ENCODE measurements around the gene RGS13.

Gene RGS13, protein sequence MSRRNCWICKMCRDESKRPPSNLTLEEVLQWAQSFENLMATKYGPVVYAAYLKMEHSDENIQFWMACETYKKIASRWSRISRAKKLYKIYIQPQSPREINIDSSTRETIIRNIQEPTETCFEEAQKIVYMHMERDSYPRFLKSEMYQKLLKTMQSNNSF

DNA sequence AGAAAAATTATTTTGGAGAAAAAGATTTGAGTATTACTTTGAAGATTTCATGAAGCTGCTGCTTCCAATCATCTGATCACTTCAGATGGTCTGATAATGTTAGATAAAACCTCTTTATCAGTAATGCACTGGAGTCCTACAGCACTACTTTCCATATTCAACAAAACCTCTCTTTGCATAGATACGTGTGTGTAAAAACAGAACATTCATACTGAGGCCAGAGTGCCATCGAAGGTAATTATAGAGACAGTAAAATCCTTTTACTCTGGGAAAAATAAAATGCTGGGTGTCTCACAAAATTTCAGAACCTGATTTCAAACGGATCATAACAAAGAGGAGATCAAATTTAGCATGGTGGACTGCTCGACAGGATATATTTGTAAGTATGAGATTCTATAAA lies at the start of gene RGS13:
Gene RGS13, plus strand, starts transcription at position 209 of the 400 bp plus-strand sequence. CDS start 8,188 bp downstream, outside the sequence.
- DNase-seq (ENCODE audit: low read depth in 3 of 3, low spot score in 1 of 3): no peak

DNA sequence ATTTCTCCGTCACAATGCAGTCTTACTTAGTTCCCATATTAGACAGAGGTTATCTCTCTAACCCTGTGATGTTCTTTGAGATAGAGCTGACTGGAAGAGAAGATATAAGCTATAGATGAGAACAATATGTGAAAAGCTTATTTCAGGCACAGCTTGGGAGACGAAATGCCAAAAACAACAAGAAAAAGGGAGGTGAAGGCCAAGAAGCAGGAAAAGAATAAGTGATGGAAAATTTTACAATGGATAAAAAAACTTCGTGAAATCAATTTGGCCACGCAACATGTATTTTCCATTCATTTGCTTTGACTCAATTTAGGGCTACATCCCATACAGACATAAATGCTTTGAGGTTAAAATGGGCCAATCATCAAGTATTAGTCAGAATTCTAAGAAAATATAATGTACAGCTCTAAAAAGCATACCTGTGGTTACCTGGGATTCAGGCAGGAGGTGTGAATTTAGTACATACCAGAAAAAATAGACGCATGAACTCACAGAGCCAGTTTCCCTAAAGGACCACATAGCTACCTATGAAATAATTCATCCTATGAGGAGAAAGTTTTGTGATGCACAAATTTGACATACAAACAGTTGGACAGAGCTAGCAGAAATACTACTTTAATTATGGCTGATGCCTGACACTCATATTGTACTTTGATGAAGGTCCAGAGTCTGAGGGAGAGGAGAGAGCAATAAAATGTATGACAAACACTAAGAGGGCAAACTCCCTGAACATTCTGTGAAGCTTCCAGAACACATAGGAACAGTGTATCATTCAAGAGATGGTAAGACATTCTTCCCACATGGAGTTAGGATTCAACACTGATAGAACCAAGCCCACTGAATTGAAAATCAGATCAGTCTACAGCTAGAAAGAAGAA lies 48.3 kb upstream of the RGS13 start:
- DNase-seq (ENCODE audit: low read depth in 3 of 3, low spot score in 1 of 3): no peak

DNA sequence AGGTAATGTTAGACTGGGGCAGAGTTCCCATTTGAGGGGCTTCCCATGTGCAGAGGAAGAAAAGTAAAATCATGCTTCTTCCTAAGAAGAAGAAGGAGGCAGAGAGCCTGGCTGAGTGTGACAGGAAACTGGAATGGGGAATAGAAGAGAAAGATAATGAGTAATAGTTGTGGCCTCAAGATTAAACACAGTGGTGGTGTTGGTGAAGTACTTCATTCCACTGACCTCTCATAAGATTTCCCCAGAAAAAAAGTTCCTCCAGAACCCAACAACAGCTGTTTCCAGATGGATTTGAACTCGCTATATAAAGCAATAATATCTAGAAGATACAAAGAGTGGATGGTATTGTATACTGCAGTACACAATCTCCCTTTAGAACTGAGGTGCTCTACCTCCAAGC lies 47.4 kb upstream of the RGS13 start:
- DNase-seq (ENCODE audit: low read depth in 3 of 3, low spot score in 1 of 3): no peak

DNA sequence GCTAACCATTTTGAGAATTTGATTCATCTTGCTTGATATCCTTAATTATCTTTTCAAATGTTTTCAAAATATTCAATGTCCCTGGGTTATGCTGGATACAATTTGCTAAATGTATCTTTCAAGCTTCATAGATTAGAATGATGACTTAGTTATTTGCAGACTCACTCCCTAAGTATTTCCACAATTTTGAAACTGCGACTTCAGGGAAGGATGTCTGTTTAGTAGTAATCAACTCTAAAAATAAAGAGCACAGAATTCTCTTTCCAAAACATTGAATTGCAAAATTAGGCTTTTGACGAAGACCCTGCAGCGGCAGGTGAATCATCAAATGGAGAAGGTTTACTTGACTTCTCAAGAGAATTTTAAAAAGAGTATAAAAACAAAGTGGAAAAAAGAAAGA lies 46.1 kb upstream of the RGS13 start:
- no peak for DNase-seq (ENCODE audit: low read depth in 3 of 3, low spot score in 1 of 3)

DNA sequence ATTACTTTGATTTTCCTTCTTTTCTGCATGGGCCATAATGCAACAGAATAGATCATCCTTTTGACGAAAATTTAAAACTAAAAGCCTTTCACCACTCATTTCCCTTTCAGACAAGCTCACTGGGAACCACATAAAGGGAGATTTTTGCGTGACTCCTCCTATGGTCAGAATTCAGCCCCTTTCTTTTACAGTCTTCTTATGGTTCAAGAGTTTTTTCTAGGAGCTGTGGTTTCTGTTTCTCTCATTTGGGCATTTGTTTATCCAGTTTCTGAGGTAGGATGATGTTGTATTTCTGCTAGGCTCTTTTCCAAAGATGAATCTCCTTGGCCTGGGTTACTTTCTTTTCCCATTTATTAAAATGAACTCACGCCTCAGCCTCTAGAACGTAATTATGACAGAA lies 43.4 kb upstream of the RGS13 start:
- no peak for DNase-seq (ENCODE audit: low read depth in 3 of 3, low spot score in 1 of 3)

DNA sequence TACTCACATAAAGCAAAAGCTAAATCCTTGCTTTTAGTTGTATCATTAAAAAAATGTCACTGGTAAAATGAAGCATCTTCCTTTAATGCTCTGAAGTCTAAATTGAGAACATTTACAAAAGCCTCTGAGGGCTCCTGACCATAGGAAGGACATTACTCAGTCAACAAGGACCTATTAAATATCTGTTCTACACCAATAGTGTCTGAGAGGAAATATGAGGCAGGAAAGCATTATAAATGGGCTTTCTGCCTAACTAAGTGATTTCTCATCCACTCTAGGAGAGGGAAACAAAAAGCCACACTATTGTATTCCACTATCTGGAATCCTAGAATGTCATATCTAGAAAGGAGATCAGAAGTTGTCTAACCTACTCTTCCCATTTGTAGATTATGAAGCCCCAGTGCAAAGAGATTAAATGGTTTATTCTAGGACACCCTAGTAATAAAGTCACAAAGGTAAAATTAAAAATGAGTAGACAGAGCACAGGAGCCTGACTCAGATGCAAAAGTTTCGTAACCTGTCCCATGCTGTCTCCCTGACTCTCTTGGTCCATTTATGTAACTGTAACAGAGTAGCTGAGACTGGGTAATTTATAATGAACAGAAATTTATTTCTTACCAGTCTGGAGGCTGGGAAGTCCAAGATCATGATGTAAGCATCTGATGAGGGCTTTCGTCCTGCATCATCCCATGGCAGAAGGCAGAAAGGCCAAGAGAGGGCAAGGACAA lies 42.8 kb upstream of the RGS13 start:
- DNase-seq (ENCODE audit: low read depth in 3 of 3, low spot score in 1 of 3): no peak

DNA sequence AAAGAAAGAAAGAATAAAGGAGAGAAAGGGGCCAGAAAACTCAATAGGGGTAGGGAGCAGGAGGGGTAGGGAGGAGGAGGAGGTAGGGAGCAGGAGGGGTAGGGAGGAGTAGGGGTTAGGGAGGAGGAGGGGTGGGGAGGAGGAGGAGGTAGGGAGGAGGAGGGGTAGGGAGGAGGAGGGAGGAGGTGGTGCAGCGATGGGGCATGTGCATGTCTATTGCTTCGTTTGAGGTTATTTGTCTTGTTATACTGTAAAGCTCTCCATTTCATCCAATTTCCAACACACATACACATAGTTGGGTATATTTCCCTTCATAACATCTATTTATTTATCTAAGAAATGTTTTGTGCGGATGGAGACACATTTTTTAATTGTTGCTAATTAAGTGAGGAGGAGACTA lies 40.6 kb upstream of the RGS13 start:
- DNase-seq (ENCODE audit: low read depth in 3 of 3, low spot score in 1 of 3): no peak

DNA sequence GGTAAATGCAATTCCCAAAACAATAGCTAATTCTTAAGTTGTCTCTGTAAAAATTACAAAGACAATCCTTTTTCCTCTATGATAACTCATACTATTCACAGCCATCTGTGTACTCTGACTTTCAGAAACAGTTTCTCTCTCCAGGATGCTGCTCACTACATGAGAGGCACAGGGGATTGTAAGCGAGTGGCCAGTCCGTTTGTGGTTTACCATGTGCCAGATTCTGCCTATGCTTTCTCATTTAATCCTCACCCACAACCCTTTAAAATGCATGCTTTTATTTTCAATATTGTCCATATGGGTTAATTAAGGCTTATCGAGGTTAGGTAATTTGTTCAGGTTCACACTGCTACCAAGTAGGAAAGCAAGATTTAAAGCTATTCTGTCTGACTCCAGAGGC lies 37.4 kb upstream of the RGS13 start:
- no peak for DNase-seq (ENCODE audit: low read depth in 3 of 3, low spot score in 1 of 3)

DNA sequence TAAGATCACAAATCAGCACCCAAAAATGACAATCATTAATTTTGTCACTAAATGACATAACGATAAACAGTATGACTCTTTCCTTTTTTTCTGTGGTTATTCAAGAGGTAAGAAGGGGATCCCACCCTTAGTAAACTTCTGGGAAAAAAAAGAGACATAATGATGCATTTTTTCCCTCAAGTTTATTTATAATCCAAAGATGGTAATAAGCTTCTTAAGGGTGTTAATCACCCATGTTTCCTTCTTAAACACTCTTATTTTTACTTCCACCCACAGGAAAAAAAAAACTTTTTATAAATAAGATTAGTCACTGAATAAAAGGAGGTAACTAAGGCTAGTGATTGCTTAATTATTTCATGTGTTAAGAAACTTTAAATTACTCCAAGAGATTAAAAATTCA lies 35.7 kb upstream of the RGS13 start:
- DNase-seq (ENCODE audit: low read depth in 3 of 3, low spot score in 1 of 3): no peak

DNA sequence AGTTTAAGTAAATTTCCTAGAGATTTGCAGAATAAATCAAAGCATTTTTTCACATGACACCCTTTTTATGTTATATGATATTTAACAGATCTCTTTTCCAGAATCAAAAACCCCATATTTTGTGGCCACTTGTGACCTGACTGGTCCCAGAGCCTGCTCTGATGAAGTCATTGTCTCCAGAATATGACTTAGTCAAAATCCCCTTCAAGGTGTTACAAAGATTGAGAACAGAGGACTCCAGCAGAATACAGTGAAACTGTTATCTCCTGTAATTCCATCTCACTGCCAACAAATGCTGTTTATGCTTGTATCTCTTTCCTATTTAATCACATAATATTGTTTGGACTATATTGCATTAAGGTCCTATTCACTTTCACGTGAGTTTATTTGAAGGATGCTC lies 34.8 kb upstream of the RGS13 start:
- no peak for DNase-seq (ENCODE audit: low read depth in 3 of 3, low spot score in 1 of 3)

DNA sequence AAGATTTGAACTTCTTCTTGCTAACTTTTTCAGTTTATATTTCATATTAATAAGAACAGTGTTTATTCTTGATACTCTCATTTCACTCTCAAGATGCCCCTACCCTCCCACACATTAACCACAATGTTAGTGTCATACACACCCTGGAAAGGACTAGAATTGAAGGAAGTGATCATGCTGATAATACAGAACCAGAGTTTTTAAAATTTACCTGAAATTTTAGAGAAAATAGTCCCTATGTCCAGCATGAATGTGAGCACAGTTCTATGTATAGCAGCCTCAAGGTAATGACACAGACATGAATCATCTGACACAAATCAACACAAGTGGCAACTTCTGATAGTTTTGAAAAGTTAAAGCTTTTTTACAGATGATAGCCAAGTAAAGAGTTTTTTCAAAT lies 34.4 kb upstream of the RGS13 start:
- no peak for DNase-seq (ENCODE audit: low read depth in 3 of 3, low spot score in 1 of 3)

DNA sequence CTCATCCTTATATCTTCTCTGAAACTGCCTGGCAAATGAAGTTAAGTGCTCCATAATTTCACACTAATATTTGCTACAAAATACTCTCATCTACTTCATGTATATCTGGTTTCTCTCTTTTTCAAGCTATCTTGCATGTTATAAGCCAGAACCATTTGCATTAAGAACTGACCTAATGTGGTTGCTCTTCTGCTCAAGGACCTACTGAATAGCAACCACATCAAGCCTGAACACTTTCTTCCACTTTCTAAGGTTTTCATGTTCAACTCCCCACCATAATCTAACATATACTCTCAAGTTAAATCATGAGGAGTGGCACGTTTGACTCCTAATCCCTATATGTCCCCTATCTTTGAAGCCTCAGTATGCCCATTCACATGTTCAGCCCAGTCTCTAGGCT lies 33.2 kb upstream of the RGS13 start:
- no peak for DNase-seq (ENCODE audit: low read depth in 3 of 3, low spot score in 1 of 3)

DNA sequence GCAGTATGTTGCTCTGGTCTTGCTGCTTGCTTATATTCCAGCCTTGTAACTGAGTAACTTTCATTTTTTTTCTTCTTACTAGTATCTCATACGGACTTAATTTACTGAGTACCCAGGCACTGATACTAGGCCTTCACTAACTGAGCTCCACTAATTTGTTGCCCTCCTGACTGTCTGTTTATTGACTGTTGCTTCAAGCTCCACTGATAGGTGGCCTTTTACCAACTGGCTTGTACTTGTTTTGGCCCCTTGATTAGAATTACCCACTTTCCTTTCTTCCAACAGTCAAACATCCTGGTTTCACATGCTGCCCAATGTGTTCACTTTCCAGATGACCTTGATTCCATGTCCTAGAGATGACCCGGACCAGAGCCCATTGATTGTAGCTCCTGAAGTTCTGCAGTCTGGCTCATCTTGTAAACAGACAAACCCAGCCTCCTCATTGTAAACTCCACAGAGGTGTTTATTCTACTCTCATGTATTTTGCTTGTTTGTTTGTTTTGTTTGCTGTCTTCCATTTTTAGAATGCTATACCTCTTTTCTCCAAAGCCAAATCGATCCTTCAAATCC lies 32.6 kb upstream of the RGS13 start:
- no peak for DNase-seq (ENCODE audit: low read depth in 3 of 3, low spot score in 1 of 3)

DNA sequence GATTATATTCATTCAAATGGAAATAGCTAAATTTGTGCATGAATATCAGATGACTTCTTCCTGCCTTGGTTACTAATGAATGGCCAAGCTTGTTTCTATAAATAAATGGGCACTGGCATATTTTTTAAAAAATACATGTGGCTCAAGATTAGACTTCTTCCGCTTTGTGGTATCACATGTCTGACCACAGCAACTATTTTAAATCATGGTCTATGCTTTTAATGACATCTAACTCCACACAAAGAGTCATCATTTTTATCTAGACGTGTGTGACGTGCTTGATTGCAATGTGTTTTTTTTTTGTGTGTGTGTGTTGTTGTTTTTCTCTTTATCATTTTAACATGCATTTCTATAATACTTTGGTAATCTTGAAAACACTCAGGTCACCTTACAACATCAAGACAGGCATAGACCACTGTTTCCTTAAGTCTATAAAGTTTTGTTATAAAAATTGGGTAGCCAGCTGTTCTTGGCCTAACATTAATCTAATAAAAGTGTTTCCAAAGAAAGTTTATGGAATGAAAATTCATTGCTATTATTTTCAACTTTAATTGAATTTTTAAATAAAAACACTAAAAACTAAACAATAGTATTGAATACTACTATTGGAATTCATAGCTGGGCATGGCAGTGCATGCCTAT lies 30.8 kb upstream of the RGS13 start:
- no peak for DNase-seq (ENCODE audit: low read depth in 3 of 3, low spot score in 1 of 3)

DNA sequence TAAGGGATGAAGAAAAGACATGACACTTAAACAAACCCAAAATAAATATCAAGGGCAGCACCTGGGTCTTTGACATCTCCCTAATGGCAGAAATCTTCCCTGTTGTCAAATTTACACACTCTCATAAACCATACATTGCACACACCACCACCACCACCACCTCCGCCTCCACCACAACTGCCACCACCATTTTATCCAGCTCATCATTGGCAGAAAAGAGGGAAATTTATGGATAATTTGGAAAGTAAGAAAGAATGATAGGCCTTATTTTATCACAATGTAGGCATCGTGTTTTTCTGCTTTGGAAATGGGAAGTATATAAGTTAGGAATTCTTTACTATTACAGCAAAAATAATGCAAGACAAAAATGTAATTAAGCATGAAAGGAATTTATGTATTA lies 27.3 kb upstream of the RGS13 start:
- no peak for DNase-seq (ENCODE audit: low read depth in 3 of 3, low spot score in 1 of 3)

DNA sequence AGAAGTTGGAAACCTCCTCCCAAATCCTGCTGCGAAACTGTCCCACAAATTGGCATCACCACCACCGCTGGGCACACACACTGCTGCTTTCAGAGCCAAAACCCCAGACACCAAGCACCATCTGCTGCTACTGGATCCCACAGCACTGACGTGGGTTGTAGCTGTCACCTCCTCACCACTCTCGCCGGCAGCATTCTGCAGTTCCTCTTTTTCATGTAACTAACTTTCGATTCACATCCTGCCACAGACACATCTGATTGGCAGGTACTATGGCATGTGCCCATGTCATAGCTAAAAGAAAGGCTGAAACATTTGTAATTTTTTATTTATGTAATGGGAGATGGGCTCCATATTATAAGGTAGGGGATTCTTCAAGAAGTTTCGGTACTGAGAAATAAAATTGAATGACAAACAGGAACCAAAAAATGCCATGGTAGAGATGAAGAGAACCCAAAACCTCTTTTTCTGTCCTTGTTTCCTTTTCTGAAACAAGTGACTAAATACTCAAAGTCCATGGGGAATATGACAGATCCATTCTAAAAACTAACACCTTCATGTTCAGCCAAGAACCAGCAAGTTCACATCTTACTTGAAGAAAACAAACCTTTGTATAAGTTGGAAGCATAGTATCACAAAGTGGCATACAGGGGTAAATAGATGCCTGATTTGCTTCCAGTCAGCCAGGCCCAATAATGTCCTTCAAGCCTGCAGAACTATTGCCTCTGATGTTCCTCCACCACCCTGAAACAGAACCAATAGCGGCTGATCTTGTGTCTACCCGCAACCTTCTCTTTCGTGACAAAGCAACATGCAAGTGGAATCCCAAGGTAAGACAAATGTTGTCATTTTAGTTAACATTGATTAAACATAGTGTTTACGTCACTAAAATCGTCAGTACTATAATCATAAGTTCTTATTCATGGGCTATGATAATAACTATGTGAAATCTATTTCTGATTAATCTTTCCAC lies 26.6 kb upstream of the RGS13 start:
- DNase-seq (ENCODE audit: low read depth in 3 of 3, low spot score in 1 of 3): peak in 2 of 3 donors; percentile 3 to 9

DNA sequence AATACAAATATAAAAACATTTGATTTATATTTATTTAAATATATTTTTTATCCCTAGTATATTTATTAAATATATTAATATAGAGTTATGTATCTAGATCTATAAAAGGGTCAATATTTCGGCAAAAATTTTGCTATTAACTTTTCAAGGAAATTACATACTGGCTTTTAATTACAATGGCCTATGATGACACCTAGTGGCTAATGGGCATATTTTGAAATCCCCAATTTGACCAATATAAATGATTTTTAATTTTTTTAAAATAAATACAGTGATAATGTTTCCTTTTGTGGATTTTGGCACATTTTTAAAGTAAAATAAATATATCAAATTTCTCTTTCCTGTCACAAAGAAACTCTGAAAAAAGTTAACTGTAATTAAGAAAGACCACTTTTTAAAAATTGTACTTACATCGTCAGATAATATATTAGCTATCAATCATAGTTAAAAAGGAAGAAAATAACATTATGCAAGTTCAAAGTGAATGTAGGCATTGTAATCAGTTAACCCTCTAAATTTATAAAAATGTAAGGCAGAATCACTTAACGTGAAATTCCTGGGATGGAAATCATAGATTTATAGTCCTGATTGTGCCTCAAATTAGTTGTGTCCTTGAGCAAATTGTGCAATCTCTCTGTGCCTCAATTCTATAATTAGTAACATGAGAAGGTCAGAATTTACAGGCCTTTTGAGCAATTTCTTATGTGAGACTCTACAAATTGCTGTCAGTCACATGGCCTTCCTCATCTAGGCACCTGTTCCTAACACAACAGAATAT lies 25.6 kb upstream of the RGS13 start:
- no peak for DNase-seq (ENCODE audit: low read depth in 3 of 3, low spot score in 1 of 3)

DNA sequence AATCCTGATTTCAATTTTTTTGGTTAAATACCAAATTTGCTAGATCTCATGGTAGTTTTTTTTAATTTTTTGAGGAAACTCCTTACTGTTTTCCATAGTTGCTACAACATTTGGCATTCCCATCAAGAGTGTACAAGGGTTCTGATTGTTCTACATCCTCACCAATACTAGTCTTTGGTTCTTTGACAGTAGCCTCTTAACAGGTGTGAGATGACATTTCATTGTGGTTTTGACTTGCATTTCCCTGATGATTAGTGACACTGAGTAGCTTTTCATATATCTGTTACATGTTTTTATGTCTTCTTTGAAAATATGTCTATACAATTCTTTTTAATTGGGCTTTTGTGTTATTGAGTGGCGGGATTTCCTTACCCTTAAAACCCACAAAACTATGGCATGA lies 20.9 kb upstream of the RGS13 start:
- no peak for DNase-seq (ENCODE audit: low read depth in 3 of 3, low spot score in 1 of 3)

DNA sequence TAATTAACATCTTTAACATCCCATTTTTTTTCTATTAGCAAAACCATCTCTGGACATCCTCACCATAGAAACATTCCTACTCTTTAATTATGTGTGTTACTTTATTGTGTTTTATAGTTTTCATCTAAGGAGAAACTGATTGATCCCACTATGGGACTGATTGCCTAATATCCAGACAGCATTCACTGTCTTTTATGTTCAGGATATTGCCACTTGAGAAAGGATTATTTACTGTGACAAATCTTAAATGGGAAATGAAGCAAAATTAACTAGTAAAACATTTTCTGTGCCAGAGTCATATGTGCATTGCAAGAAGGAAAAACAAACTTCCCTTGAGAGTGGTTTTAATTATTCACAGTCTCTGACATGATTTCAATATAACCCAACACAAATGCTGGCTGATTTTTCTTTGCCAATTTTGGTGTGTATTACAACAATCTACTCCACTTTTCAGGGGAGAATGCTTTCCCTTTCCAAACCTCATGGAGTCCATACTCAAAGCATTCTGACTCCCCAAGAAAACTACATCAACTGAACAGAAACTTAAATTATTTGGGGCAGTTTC lies 15.8 kb upstream of the RGS13 start:
- no peak for DNase-seq (ENCODE audit: low read depth in 3 of 3, low spot score in 1 of 3)

All from stimulated activated CD4-positive, alpha-beta T cell treated with anti-CD3 and anti-CD28 coated beads, TNF-alpha, amount 100 ng/mL, for 1 hour (primary cell).